ENCODE measurements around the gene IGIP. TPM values are rescaled to one million over a fixed set of nuclear protein-coding genes. Genes with fewer than 3 reads are reported as not detected.

IGIP gene
- total RNA-seq, 2 experiments from 2014 or later = 1.7 to 1.9 TPM

GRCh38 chr5:140178086-140178410 is 52.3 kb downstream of the IGIP start:
- intact Hi-C loops (cut with DNase I, micrococcal nuclease) = loop anchor here in 1 of 2 experiments (10.0 kb wide), 1 partner anchor 537 kb away; no protein-coding TSS in a partner anchor
- ChIA-PET CTCF (interaction anchor here (0.6 to 1.6 kb wide), 5 partner anchors 12 to 331 kb away, joined by 3 to 8 read pairs (median 3); no protein-coding TSS in a partner anchor), POLR2A (no interaction called here)
- Mint-ChIP-seq H3K36me3 (ENCODE audit: low read depth) (no peaks in the 10 kb centered on the region), H3K9me3 (ENCODE audit: low read depth) (no peaks in the 10 kb centered on the region), H3K4me1 (peaks cover 15% of the 10 kb centered on the region), H3K4me3 (no peak overlapping the region), H3K27ac (no peak overlapping the region), H3K27me3 (no peaks in the 10 kb centered on the region)
- ATAC-seq (no peak), DNase-seq (no peak)

DNA sequence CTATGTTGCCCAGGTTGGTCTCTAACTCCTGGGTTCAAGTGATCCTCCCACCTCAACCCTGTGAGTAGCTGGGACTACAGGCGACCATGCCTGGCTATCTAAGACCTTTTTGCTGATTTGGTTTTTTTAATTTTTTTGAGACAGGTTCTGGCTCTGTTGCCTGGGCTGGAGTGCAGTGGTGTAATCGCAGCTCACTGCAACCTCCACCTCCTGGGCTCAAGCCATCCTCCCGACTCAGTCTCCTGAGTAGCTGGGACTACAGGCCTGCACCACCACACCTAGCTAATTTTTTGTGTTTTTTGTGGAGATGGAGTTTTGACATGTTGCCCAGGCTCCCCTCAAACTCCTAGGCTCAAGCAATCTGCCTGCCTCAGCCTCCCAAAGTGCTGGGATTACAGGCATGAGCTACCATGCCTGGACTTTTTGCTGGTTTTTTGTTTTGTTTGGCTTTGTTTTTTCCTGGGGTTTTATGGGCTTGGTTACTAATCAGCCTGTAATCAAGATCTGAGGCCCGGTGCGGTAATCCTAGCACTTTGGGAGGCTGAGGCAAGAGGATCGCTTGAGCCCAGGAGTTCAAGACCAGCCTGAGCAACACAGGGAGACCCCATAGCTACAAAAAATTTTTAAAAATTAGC is 52.9 kb downstream of the IGIP start:
- intact Hi-C loops (cut with DNase I, micrococcal nuclease) = loop anchor here in 1 of 2 experiments (10.0 kb wide), 1 partner anchor 536 kb away; no protein-coding TSS in a partner anchor
- H3K9me3 Mint-ChIP-seq (ENCODE audit: low read depth) = no peaks in the 10 kb centered on the region
- DNase-seq (no peak), ATAC-seq (no peak)
- ChIA-PET POLR2A (no interaction called here), CTCF (interaction anchor here (0.6 to 1.6 kb wide), 5 partner anchors 11 to 331 kb away, joined by 3 to 8 read pairs (median 3); no protein-coding TSS in a partner anchor)
- H3K27me3 Mint-ChIP-seq = no peaks in the 10 kb centered on the region
- no peaks in the 10 kb centered on the region for H3K36me3 Mint-ChIP-seq (ENCODE audit: low read depth)
- H3K27ac Mint-ChIP-seq = no peak overlapping the region
- no peak overlapping the region for H3K4me3 Mint-ChIP-seq
- peaks cover 15% of the 10 kb centered on the region for H3K4me1 Mint-ChIP-seq

Other genes starting within 250 kb of the IGIP start
- gene NRG2, start 82.6 kb upstream of the IGIP start, total RNA-seq = under 1 TPM; 0.11 to 0.14 TPM
- gene PURA, start 11.8 kb upstream of the IGIP start, total RNA-seq = 10 to 100 TPM in 1 of 2 experiments, 1 to 10 TPM in 1; 9.5 to 10.7 TPM
- gene CYSTM1, start 49.3 kb downstream of the IGIP start, total RNA-seq = 10 to 100 TPM; 15.2 to 18.7 TPM
- 10 to 100 TPM; 52.6 to 63.2 TPM for gene PFDN1, start 177.2 kb downstream of the IGIP start, total RNA-seq
- 10 to 100 TPM; 11.8 to 12.5 TPM for gene HBEGF, start 220.7 kb downstream of the IGIP start, total RNA-seq
- under 1 TPM; 0.21 to 0.73 TPM for gene SLC4A9, start 234.3 kb downstream of the IGIP start, total RNA-seq

Measured in activated CD4-positive, alpha-beta T cell treated with anti-CD3 and anti-CD28 coated beads for 36 hours (primary cell).